Measurements from ENCODE around the gene FAM193A.

Gene FAM193A

DNA sequence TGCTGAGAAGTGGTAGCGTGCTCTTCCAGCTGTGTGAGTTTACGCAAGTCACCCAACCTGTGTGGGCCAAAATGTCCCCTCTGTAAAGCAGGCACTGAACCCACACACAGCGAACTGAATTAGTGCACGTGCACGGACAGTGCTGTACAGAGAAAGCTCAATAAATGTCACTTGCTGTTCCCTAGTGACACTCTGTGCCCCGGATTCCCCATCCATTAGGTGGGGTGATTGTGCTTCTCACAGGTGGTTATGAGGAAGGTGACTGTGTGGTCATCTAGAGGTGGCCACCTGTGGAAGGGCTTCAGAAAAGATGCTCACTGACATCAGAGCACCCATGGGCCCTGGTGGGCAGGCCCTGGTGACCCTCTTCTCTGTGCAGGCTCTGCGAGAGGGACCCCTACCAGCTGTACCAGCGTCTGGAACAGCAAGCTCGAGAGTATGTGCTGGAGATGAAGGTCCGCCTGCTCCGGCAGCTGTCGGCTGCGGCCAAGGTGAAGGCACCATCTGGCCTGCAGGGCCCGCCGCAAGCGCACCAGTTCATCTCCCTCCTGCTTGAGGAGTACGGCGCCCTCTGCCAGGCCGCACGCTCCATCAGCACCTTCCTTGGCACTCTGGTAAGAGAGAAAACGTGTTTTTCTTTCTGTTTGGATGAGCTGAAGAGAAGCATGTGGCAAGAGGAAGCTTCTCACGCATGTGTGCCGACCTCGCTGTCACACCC lies 94.3 kb downstream of the FAM193A start:
- no peak for TF ChIP-seq POLR2AphosphoS5 (IDR thresholded peaks at IDR 0.05; ENCODE audit: low read depth, low read length)
- TF ChIP-seq TAF1 (IDR thresholded peaks at IDR 0.05; ENCODE audit: borderline replicate concordance, insufficient read depth, low read length) = no peak
- TF ChIP-seq SIN3A (IDR thresholded peaks at IDR 0.05; ENCODE audit: borderline replicate concordance, insufficient read depth, low read length) = no peak
- TF ChIP-seq, protein P1, sequence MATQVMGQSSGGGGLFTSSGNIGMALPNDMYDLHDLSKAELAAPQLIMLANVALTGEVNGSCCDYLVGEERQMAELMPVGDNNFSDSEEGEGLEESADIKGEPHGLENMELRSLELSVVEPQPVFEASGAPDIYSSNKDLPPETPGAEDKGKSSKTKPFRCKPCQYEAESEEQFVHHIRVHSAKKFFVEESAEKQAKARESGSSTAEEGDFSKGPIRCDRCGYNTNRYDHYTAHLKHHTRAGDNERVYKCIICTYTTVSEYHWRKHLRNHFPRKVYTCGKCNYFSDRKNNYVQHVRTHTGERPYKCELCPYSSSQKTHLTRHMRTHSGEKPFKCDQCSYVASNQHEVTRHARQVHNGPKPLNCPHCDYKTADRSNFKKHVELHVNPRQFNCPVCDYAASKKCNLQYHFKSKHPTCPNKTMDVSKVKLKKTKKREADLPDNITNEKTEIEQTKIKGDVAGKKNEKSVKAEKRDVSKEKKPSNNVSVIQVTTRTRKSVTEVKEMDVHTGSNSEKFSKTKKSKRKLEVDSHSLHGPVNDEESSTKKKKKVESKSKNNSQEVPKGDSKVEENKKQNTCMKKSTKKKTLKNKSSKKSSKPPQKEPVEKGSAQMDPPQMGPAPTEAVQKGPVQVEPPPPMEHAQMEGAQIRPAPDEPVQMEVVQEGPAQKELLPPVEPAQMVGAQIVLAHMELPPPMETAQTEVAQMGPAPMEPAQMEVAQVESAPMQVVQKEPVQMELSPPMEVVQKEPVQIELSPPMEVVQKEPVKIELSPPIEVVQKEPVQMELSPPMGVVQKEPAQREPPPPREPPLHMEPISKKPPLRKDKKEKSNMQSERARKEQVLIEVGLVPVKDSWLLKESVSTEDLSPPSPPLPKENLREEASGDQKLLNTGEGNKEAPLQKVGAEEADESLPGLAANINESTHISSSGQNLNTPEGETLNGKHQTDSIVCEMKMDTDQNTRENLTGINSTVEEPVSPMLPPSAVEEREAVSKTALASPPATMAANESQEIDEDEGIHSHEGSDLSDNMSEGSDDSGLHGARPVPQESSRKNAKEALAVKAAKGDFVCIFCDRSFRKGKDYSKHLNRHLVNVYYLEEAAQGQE (IDR thresholded peaks at IDR 0.05; ENCODE audit: insufficient read depth in 1 of 2, low read depth in 2 of 2, low read length in 2 of 2) = no peak
- no peak for TF ChIP-seq FOXP2 (optimal IDR thresholded peaks at IDR 0.05; ENCODE audit: borderline replicate concordance, extremely low read depth, extremely low read length, insufficient read depth)

DNA sequence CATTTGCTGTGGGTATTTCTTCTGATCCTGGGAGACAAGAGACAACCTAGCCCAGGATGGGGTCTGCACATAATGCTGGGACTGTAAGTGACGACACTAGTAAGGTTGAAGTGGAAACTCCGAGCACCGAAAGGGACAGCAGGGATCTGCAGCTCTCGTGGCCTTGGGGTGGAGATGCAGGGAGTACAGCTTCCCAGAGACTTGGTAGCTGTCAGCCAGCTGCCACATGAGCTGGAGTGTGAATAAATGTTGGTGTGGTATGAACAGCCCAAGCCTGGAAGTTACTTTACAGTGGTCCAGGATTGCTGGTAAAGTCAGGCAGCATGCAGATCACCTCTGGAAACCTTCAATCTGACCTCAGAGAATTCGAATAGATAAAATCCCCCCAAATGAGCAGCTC lies 97.6 kb downstream of the FAM193A start:
- TF ChIP-seq POLR2AphosphoS5 (IDR thresholded peaks at IDR 0.05; ENCODE audit: low read depth, low read length) (no peak), TAF1 (IDR thresholded peaks at IDR 0.05; ENCODE audit: borderline replicate concordance, insufficient read depth, low read length) (no peak), FOXP2 (optimal IDR thresholded peaks at IDR 0.05; ENCODE audit: borderline replicate concordance, extremely low read depth, extremely low read length, insufficient read depth) (no peak), SIN3A (IDR thresholded peaks at IDR 0.05; ENCODE audit: borderline replicate concordance, insufficient read depth, low read length) (no peak)
- TF ChIP-seq, protein P1 (IDR thresholded peaks at IDR 0.05; ENCODE audit: insufficient read depth in 1 of 2, low read depth in 2 of 2, low read length in 2 of 2) = no peak

DNA sequence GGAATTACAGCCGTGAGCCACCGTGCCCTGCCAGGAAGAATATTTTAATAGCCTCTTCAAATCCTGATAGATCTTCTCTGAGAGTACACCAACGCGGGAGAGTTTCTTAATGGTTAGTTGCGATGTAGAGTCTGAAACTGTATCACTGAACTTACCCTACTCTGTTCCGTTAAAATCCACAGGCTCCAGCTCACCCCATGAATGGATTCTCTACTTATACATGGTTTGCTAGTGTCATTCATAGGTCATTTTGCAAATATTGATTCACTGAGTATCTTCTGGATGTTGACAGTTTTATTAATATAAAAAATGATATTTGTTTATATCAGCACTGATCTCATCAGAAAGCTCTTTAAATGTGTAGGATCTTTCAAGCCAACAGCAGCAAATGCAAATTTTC lies 99.9 kb downstream of the FAM193A start:
- no peak for TF ChIP-seq TAF1 (IDR thresholded peaks at IDR 0.05; ENCODE audit: borderline replicate concordance, insufficient read depth, low read length)
- no peak for TF ChIP-seq SIN3A (IDR thresholded peaks at IDR 0.05; ENCODE audit: borderline replicate concordance, insufficient read depth, low read length)
- no peak for TF ChIP-seq POLR2AphosphoS5 (IDR thresholded peaks at IDR 0.05; ENCODE audit: low read depth, low read length)
- TF ChIP-seq, protein P1 (IDR thresholded peaks at IDR 0.05; ENCODE audit: insufficient read depth in 1 of 2, low read depth in 2 of 2, low read length in 2 of 2) = no peak
- no peak for TF ChIP-seq FOXP2 (optimal IDR thresholded peaks at IDR 0.05; ENCODE audit: borderline replicate concordance, extremely low read depth, extremely low read length, insufficient read depth)

DNA sequence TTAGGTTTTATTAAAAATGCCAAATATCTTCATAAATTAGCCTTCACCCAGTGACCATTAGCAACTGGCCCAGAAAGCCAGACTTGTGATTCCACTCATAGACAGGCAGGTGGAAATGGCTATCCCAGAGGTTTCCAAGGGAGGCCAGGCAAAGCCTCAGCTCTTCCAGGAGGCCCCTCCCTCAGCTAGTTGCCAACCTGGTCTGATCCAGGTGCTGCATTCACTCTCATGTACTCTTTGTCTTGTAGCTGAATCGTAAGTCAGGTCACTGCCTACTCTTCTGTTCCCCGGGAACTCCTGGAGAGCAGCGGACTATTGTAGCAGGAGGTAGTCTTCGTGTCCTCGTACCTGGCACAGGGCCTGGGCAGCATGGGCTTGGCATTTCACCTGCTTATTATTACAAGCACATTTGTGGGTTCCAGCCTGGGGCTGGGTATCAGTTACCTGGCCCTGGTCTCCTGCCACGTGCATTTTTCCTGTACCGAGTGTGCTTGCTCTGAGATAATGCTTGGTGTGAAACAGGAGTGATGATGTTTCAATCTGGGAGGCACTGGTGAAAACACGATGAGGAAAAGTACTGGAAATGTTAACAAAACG lies 101.6 kb downstream of the FAM193A start:
- TF ChIP-seq, protein P1 (IDR thresholded peaks at IDR 0.05; ENCODE audit: insufficient read depth in 1 of 2, low read depth in 2 of 2, low read length in 2 of 2) = no peak
- no peak for TF ChIP-seq TAF1 (IDR thresholded peaks at IDR 0.05; ENCODE audit: borderline replicate concordance, insufficient read depth, low read length)
- no peak for TF ChIP-seq SIN3A (IDR thresholded peaks at IDR 0.05; ENCODE audit: borderline replicate concordance, insufficient read depth, low read length)
- TF ChIP-seq POLR2AphosphoS5 (IDR thresholded peaks at IDR 0.05; ENCODE audit: low read depth, low read length) = no peak
- no peak for TF ChIP-seq FOXP2 (optimal IDR thresholded peaks at IDR 0.05; ENCODE audit: borderline replicate concordance, extremely low read depth, extremely low read length, insufficient read depth)
